SK-N-SH treated with all-trans-retinoic acid at 6 μM for 48 hours (cell line): ENCODE results near the gene SACS.

Experiments used
- ATAC-seq: fragments of 200-7000 bp; cut with Tn5 transposase; 3 replicates; pipeline ENCODE4 v1.9.1; 2020; ENCODE audit warnings: mild to moderate bottlenecking, moderate library complexity
- BACH2 ChIP-seq: fragments of 250-450 bp; sonication (Bioruptor Pico); IDR thresholded peaks from 2 replicates; pipeline ENCODE4 v1.9.0; 2021; ENCODE audit warnings: mild to moderate bottlenecking, borderline replicate concordance
- CREB5 ChIP-seq: fragments of 250-450 bp; sonication (Bioruptor Pico); IDR thresholded peaks from 2 replicates; pipeline ENCODE4 v1.5.1; 2020; ENCODE audit warnings: low read depth, mild to moderate bottlenecking, moderate library complexity
- CSDC2 ChIP-seq: fragments of 250-450 bp; sonication (Bioruptor Pico); IDR thresholded peaks from 2 replicates; pipeline ENCODE4 v1.5.0; 2020; ENCODE audit warnings: mild to moderate bottlenecking, moderate library complexity
- CSRNP3 ChIP-seq: fragments of 250-450 bp; sonication (Bioruptor Pico); IDR thresholded peaks from 2 replicates; pipeline ENCODE4 v1.5.1; 2021; ENCODE audit warnings: mild to moderate bottlenecking, moderate library complexity
- ESRRG ChIP-seq: fragments of 250-450 bp; sonication (Bioruptor Pico); IDR thresholded peaks from 2 replicates; pipeline ENCODE4 v1.6.1; 2021; ENCODE audit warnings: mild to moderate bottlenecking
- GLIS3 ChIP-seq: fragments of 250-450 bp; sonication (Bioruptor Pico); IDR thresholded peaks from 2 replicates; pipeline ENCODE4 v1.5.0; 2020; ENCODE audit warnings: mild to moderate bottlenecking, moderate library complexity
- ISL1 ChIP-seq: fragments of 250-450 bp; sonication (Bioruptor Pico); IDR thresholded peaks from 2 replicates; pipeline ENCODE4 v2.1.2; 2022; ENCODE audit warnings: mild to moderate bottlenecking, moderate library complexity
- PATZ1 ChIP-seq: fragments of 250-450 bp; sonication (Bioruptor Pico); IDR thresholded peaks from 2 replicates; pipeline ENCODE4 v1.8.0; 2020; ENCODE audit warnings: mild to moderate bottlenecking, moderate library complexity, borderline replicate concordance
- PPARA ChIP-seq: fragments of 250-450 bp; sonication (Bioruptor Pico); IDR thresholded peaks from 2 replicates; pipeline ENCODE4 v1.5.0; 2020; ENCODE audit warnings: mild to moderate bottlenecking, borderline replicate concordance
- RARB ChIP-seq: fragments of 250-450 bp; sonication (Bioruptor Pico); IDR thresholded peaks from 2 replicates; pipeline ENCODE4 v1.8.0; 2021; ENCODE audit warnings: mild to moderate bottlenecking, moderate library complexity
- SNAI2 ChIP-seq: fragments of 250-450 bp; sonication (Bioruptor Pico); IDR thresholded peaks from 2 replicates; pipeline ENCODE4 v1.5.0; 2020; ENCODE audit warnings: mild to moderate bottlenecking, moderate library complexity
- TCF4 ChIP-seq: fragments of 250-450 bp; sonication (Bioruptor Pico); IDR thresholded peaks from 2 replicates; pipeline ENCODE4 v1.8.0; 2021; ENCODE audit warnings: mild to moderate bottlenecking, moderate library complexity, borderline replicate concordance
- TOX ChIP-seq: fragments of 250-450 bp; sonication (Bioruptor Pico); IDR thresholded peaks from 2 replicates; pipeline ENCODE4 v1.8.0; 2021; ENCODE audit warnings: mild to moderate bottlenecking, moderate library complexity, borderline replicate concordance
- TSHZ2 ChIP-seq: fragments of 250-450 bp; sonication (Bioruptor Pico); IDR thresholded peaks from 2 replicates; pipeline ENCODE4 v1.5.0; 2020; ENCODE audit warnings: mild to moderate bottlenecking, moderate library complexity
- ZC3H10 ChIP-seq: fragments of 250-450 bp; sonication (Bioruptor Pico); IDR thresholded peaks from 2 replicates; pipeline ENCODE4 v1.5.1; 2021; ENCODE audit warnings: mild to moderate bottlenecking, moderate library complexity
- ZFP3 ChIP-seq: fragments of 250-450 bp; sonication (Bioruptor Pico); IDR thresholded peaks from 2 replicates; pipeline ENCODE4 v1.5.0; 2020; ENCODE audit warnings: mild to moderate bottlenecking, moderate library complexity
- ZFP30 ChIP-seq: fragments of 450-650 bp; formaldehyde crosslinking; IDR thresholded peaks from 2 replicates; pipeline ENCODE4 v1.5.0; 2022; ENCODE audit warnings: mild to moderate bottlenecking, moderate library complexity
- ZNF565 ChIP-seq: fragments of 450-650 bp; formaldehyde crosslinking; conservative IDR thresholded peaks from 2 replicates; pipeline ENCODE4 v1.5.0; 2020; ENCODE audit warnings: low read depth, mild to moderate bottlenecking, moderate library complexity
- ZNF70 ChIP-seq: fragments of 450-650 bp; formaldehyde crosslinking; IDR thresholded peaks from 2 replicates; pipeline ENCODE4 v1.5.0; 2020; ENCODE audit warnings: mild to moderate bottlenecking, moderate library complexity
- ZNF8 ChIP-seq: fragments of 450-650 bp; formaldehyde crosslinking; IDR thresholded peaks from 2 replicates; pipeline ENCODE4 v1.5.0; 2020; ENCODE audit warnings: mild to moderate bottlenecking, moderate library complexity
- TF ChIP-seq, protein P1 (sequence below): fragments of 250-450 bp; sonication (Bioruptor Pico); IDR thresholded peaks from 2 replicates; pipeline ENCODE4 v1.8.0; 2021; ENCODE audit warnings: low read depth, mild to moderate bottlenecking, moderate library complexity, borderline replicate concordance

Gene SACS

DNA sequence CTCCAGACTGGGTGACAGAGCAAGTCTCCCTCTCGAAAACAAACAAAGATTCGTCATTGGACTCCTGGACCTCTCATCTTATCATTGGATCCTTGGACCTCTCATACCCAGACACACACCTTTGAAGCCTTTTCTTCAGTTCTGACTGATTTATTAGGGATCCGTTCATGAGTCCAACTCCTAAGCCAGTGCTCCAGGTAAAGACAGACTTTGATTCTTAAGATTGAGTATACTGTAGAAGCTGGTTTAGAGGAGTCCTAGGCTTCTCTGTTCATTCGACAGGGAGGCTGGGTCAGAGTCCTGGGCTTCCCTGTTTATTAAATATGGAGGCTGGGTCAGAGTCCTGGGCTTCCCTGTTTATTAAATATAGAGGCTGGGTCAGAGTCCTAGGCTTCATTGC lies 38.7 kb downstream of the SACS start:
- TF ChIP-seq GLIS3 (CRISPR knock-in tag) (no peak), ZNF565 (CRISPR knock-in tag) (no peak), ZNF70 (CRISPR knock-in tag) (no peak), CSDC2 (CRISPR knock-in tag) (no peak), TCF4 (CRISPR knock-in tag) (no peak), TSHZ2 (CRISPR knock-in tag) (no peak), TOX (CRISPR knock-in tag) (no peak), ZNF8 (no peak), ZFP30 (CRISPR knock-in tag) (no peak), ESRRG (CRISPR knock-in tag) (no peak)
- TF ChIP-seq, protein P1, sequence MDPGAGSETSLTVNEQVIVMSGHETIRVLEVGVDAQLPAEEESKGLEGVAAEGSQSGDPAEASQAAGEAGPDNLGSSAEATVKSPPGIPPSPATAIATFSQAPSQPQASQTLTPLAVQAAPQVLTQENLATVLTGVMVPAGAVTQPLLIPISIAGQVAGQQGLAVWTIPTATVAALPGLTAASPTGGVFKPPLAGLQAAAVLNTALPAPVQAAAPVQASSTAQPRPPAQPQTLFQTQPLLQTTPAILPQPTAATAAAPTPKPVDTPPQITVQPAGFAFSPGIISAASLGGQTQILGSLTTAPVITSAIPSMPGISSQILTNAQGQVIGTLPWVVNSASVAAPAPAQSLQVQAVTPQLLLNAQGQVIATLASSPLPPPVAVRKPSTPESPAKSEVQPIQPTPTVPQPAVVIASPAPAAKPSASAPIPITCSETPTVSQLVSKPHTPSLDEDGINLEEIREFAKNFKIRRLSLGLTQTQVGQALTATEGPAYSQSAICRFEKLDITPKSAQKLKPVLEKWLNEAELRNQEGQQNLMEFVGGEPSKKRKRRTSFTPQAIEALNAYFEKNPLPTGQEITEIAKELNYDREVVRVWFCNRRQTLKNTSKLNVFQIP, result no peak
- TF ChIP-seq, all 23 proteins: peak for 0
- no peak for ATAC-seq

DNA sequence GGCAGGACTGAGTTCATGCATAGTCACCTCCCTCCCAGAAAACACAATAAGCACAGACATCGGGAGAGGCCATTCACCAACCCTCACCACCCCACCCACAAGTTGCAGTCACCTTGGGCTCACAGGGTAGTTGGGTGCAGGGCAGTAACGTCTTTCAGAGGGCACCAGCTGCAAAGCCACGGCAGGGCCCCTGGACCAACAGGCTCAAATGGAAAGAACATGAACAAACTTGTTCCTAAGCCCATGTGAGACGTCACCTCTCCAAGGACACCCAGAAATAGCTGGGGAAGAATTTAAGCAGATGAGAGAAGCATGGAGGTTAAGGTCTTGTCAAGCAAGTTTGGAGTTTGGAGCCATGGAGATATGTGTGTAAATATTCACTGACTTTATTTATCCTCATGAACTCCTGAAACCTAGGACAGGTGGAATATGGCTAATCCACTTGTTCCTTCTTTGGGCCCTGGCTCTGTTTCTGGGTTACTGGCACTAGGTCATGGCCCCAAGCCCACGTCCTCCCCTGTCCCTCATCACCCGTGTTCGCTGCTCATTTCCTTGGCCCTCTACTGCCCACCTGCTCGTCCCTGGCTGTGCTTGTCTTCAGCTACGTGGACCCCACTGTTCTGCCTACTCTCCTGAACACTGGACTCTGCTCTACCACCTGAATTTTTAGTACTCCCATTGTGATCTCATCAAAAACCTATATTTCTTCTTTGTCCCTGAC lies 40.4 kb downstream of the SACS start:
- no peak for TF ChIP-seq PPARA (CRISPR knock-in tag)
- no peak for TF ChIP-seq PATZ1 (CRISPR knock-in tag)
- TF ChIP-seq GLIS3 (CRISPR knock-in tag), result no peak
- no peak for TF ChIP-seq ZC3H10
- TF ChIP-seq ZFP3 (CRISPR knock-in tag), result no peak
- no peak for TF ChIP-seq CSDC2 (CRISPR knock-in tag)
- TF ChIP-seq ZNF70 (CRISPR knock-in tag), result no peak
- TF ChIP-seq TCF4 (CRISPR knock-in tag), result no peak
- no peak for TF ChIP-seq ZNF8
- TF ChIP-seq TSHZ2 (CRISPR knock-in tag), result no peak
- no peak for TF ChIP-seq RARB (CRISPR knock-in tag)
- no peak for TF ChIP-seq SNAI2 (CRISPR knock-in tag)
- TF ChIP-seq ISL1 (CRISPR knock-in tag), result no peak
- TF ChIP-seq, all 23 proteins: peak for 0
- no peak for ATAC-seq

GRCh38 chr13:23392313-23392712 lies 41.2 kb downstream of the SACS start:
- TF ChIP-seq GLIS3 (CRISPR knock-in tag), result no peak
- TF ChIP-seq CREB5, result no peak
- no peak for TF ChIP-seq BACH2 (CRISPR knock-in tag)
- TF ChIP-seq PATZ1 (CRISPR knock-in tag), result no peak
- no peak for TF ChIP-seq TCF4 (CRISPR knock-in tag)
- TF ChIP-seq CSRNP3 (CRISPR knock-in tag), result no peak
- TF ChIP-seq SNAI2 (CRISPR knock-in tag), result no peak
- no peak for TF ChIP-seq TOX (CRISPR knock-in tag)
- no peak for TF ChIP-seq ZNF70 (CRISPR knock-in tag)
- TF ChIP-seq ZNF565 (CRISPR knock-in tag), result no peak
- TF ChIP-seq ZFP3 (CRISPR knock-in tag), result no peak
- no peak for ATAC-seq
